Colon (tissue), 2 donors: ENCODE measurements around the gene ACTG1.

Experiments used
- FAIRE-seq: peaks from 2 replicates; lab custom pipeline; 2012; peaks lifted over from hg19 to GRCh38; lab: Jason Lieb, UNC
- donor health status: control.
- donor health status: control.

ACTG1 gene

GRCh38 chr17:81516439-81516838 lies 3.8 kb upstream of the ACTG1 start:
- FAIRE-seq: no peak

DNA sequence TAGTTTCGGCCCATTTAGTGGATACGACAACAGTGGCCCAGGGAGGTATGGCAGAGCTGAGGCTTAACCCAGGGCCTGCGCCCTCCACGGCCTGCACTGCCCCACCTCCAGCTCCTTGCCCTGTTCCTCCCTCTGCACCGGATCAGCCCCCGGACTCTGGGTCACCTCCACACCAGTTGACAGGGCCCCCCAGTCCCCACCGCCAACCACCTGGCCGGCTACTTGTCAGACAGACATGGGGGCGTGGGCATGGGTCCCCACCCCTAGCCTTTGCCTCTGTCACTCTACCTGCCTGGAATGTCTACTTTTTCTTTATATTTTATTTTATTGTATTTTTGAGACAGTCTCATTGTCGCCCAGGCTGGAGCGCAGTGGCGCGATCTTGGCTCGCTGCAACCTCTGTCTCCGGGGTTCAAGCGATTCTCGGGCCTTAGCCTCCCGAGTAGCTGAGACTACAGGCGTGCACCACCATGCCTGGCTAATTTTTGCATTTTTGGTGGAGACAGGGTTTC lies 3.0 kb upstream of the ACTG1 start:
- no peak for FAIRE-seq

- FAIRE-seq: no peak
Observed at GRCh38 chr17:81514739-81515529, 2.3 kb upstream of the ACTG1 start.

- no peak for FAIRE-seq
Observed at GRCh38 chr17:81514489-81514738, 1.8 kb upstream of the ACTG1 start.

GRCh38 chr17:81513753-81514488 lies 1.3 kb upstream of the ACTG1 start:
- FAIRE-seq: no peak

GRCh38 chr17:81513372-81513752 lies 763 bp upstream of the ACTG1 start:
- no peak for FAIRE-seq

- FAIRE-seq: no peak
Observed at GRCh38 chr17:81511804-81512561, 616 bp downstream of the ACTG1 start.

GRCh38 chr17:81511554-81511803 lies 1.1 kb downstream of the ACTG1 start:
- FAIRE-seq: no peak

GRCh38 chr17:81510785-81511553 lies 1.6 kb downstream of the ACTG1 start:
- no peak for FAIRE-seq

DNA sequence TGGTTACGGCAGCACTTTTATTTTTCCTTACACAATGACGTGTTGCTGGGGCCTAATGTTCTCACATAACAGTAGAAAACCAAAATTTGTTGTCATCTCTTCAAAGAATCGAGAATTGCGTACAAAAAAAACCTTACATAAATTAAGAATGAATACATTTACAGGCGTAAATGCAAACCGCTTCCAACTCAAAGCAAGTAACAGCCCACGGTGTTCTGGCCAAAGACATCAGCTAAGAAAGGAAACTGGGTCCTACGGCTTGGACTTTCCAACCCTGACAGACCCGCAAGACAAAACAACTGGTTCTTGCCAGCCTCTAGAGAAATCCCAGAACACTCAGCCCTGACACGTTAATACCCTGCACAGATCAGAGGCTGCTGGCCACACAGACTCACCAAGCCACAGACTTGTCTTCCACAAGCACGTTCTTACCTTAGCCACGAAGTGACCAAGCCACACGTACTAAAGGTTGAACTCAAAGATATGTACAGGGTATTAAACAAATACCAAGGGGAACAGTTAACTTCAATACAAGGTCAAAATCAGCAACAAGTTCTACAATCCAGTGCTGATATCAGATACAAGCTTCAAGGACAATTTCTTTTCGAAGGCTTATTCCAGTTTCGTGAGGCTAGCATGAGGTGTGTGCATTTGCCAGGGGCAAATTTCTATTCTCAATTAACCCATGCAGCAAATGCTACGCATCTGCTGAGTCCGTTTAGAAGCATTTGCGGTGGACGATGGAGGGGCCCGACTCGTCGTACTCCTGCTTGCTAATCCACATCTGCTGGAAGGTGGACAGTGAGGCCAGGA lies 2.4 kb downstream of the ACTG1 start:
- no peak for FAIRE-seq

- no peak for FAIRE-seq
Observed at GRCh38 chr17:81509207-81509971, 3.2 kb downstream of the ACTG1 start.

GRCh38 chr17:81508639-81509206 lies 3.9 kb downstream of the ACTG1 start:
- FAIRE-seq: no peak

GRCh38 chr17:81503619-81504018 lies 9.0 kb downstream of the ACTG1 start:
- FAIRE-seq: no peak

GRCh38 chr17:81502471-81503017 lies 10.1 kb downstream of the ACTG1 start:
- no peak for FAIRE-seq

- FAIRE-seq: no peak
Observed at GRCh38 chr17:81500047-81500446, 12.6 kb downstream of the ACTG1 start.

DNA sequence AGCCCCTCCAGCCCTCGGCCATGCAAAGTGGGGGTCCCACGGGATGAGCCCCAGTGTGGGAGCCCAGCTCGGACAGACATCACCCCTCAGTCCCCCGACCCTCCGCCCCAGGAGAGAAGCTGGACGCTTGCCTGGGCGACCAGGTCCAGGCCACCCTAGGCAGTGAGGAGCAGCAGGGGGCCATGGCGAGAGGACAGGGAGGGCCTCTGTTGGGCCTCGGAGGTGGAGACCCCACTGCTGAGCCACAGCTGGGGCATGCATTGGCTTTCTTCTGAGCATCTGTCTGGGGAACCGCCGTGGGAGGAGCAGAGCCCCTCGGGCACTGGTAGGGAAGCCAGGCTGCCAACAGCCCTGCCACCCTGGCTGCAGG lies 13.0 kb downstream of the ACTG1 start:
- no peak for FAIRE-seq

GRCh38 chr17:81498953-81499600 lies 13.5 kb downstream of the ACTG1 start:
- FAIRE-seq: no peak

- no peak for FAIRE-seq
Observed at GRCh38 chr17:81494626-81495377, 17.8 kb downstream of the ACTG1 start.
